Measurements from ENCODE around the gene GMCL2.
A peak's percentile ranks its signal among the peaks of the same experiment; 100 is the strongest.
"Not testable (repeated sequence)": the region's sequence is repeated elsewhere in the genome, so short reads cannot be mapped to it uniquely, and the experiment has no call there.

Gene GMCL2

GRCh38 chr5:178232920-178233429, 45.8 kb upstream of the GMCL2 start:
- TF ChIP-seq, protein P1, sequence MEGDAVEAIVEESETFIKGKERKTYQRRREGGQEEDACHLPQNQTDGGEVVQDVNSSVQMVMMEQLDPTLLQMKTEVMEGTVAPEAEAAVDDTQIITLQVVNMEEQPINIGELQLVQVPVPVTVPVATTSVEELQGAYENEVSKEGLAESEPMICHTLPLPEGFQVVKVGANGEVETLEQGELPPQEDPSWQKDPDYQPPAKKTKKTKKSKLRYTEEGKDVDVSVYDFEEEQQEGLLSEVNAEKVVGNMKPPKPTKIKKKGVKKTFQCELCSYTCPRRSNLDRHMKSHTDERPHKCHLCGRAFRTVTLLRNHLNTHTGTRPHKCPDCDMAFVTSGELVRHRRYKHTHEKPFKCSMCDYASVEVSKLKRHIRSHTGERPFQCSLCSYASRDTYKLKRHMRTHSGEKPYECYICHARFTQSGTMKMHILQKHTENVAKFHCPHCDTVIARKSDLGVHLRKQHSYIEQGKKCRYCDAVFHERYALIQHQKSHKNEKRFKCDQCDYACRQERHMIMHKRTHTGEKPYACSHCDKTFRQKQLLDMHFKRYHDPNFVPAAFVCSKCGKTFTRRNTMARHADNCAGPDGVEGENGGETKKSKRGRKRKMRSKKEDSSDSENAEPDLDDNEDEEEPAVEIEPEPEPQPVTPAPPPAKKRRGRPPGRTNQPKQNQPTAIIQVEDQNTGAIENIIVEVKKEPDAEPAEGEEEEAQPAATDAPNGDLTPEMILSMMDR (IDR thresholded peaks at IDR 0.05; ENCODE audit: extremely low read depth, missing control alignments) = no peak
- DNase-seq (ENCODE audit: low spot score) = no peak

- TF ChIP-seq, protein P1 (IDR thresholded peaks at IDR 0.05; ENCODE audit: extremely low read depth, missing control alignments) = no peak
- peak; percentile 85 for DNase-seq (ENCODE audit: low spot score)
Observed at GRCh38 chr5:178232124-178232919, 45.2 kb upstream of the GMCL2 start, which contains the start of gene PHYKPL. Gene PHYKPL, minus strand, starts transcription at chr5:178232802. Its CDS starts 252 bp downstream, at chr5:178232550.

DNA sequence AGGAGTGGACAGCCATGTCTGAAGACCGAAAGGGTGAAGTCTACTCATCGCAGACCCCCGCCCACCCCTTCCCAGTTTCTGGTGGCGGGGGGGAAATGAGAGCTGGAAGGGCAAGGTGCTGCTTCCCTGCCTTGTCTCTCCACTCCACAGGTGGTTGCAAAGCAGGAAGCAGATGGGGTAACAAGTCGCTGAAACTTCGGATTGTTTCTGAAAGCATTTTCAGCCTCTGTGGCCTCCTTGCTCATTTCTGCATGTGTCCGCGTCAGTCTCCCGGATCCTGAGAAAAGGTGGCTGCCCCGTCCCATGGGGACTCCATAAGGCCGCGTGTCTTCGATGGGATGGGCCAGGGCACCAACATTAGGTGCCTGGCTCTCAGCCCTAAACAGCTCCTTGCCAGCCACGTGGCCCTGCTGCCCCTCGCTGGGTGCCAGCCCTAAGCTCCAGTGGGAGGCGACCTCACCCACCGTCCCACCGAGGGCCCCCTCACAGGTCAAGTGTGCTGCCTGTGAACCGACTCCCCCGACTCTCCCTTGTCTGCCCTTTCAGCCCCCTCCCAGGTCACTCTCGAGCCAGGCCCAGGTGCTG, 44.5 kb upstream of the GMCL2 start:
- no peak for DNase-seq (ENCODE audit: low spot score)
- TF ChIP-seq, protein P1 (IDR thresholded peaks at IDR 0.05; ENCODE audit: extremely low read depth, missing control alignments) = no peak

GRCh38 chr5:178230879-178231538, 43.8 kb upstream of the GMCL2 start:
- no peak for DNase-seq (ENCODE audit: low spot score)
- TF ChIP-seq, protein P1 (IDR thresholded peaks at IDR 0.05; ENCODE audit: extremely low read depth, missing control alignments) = no peak

GRCh38 chr5:178229861-178230260, 42.7 kb upstream of the GMCL2 start:
- TF ChIP-seq, protein P1 (IDR thresholded peaks at IDR 0.05; ENCODE audit: extremely low read depth, missing control alignments) = no peak

GRCh38 chr5:178229111-178229510, 41.9 kb upstream of the GMCL2 start:
- DNase-seq (ENCODE audit: low spot score) = not testable (repeated sequence)

More at GRCh38 chr5:178229861-178230260, 42.7 kb upstream of the GMCL2 start:
- no peak for DNase-seq (ENCODE audit: low spot score)

GRCh38 chr5:178228609-178229008, 41.4 kb upstream of the GMCL2 start:
- no peak for DNase-seq (ENCODE audit: low spot score)
- TF ChIP-seq, protein P1 (IDR thresholded peaks at IDR 0.05; ENCODE audit: extremely low read depth, missing control alignments) = no peak

Data from GM20000 (cell line).